ENCODE results near the gene FSIP2. TPM values are rescaled to one million over a fixed set of nuclear protein-coding genes. Genes with fewer than 3 reads are reported as not detected.

The FSIP2 gene
- total RNA-seq, 1 experiment from 2014 or later, result 2.2 TPM

GRCh38 chr2:185823773-185824172 lies 85.2 kb downstream of the FSIP2 start:
- Mint-ChIP-seq H3K27ac (no peak overlapping the region), H3K4me3 (no peak overlapping the region), H3K27me3 (ENCODE audit: low read depth) (no peaks in the 10 kb centered on the region), H3K36me3 (no peaks in the 10 kb centered on the region), H3K9me3 (no peaks in the 10 kb centered on the region; the same call in 1 of the 2 replicates), H3K4me1 (no peaks in the 10 kb centered on the region)
- ChIA-PET CTCF (no interaction called here), POLR2A (no interaction called here)
- DNase-seq (ENCODE audit: low spot score), result no peak
- TF ChIP-seq FOXJ3 (CRISPR knock-in tag; IDR thresholded peaks at IDR 0.05; ENCODE audit: borderline replicate concordance), result no peak
- no peak for TF ChIP-seq SP1 (CRISPR knock-in tag; conservative IDR thresholded peaks at IDR 0.05)
- TF ChIP-seq, protein P1, sequence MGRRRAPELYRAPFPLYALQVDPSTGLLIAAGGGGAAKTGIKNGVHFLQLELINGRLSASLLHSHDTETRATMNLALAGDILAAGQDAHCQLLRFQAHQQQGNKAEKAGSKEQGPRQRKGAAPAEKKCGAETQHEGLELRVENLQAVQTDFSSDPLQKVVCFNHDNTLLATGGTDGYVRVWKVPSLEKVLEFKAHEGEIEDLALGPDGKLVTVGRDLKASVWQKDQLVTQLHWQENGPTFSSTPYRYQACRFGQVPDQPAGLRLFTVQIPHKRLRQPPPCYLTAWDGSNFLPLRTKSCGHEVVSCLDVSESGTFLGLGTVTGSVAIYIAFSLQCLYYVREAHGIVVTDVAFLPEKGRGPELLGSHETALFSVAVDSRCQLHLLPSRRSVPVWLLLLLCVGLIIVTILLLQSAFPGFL (CRISPR knock-in tag; IDR thresholded peaks at IDR 0.05; ENCODE audit: borderline replicate concordance), result no peak
- TF ChIP-seq, protein P2, sequence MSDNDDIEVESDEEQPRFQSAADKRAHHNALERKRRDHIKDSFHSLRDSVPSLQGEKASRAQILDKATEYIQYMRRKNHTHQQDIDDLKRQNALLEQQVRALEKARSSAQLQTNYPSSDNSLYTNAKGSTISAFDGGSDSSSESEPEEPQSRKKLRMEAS (CRISPR knock-in tag; IDR thresholded peaks at IDR 0.05), result no peak
- TF ChIP-seq, protein P3, sequence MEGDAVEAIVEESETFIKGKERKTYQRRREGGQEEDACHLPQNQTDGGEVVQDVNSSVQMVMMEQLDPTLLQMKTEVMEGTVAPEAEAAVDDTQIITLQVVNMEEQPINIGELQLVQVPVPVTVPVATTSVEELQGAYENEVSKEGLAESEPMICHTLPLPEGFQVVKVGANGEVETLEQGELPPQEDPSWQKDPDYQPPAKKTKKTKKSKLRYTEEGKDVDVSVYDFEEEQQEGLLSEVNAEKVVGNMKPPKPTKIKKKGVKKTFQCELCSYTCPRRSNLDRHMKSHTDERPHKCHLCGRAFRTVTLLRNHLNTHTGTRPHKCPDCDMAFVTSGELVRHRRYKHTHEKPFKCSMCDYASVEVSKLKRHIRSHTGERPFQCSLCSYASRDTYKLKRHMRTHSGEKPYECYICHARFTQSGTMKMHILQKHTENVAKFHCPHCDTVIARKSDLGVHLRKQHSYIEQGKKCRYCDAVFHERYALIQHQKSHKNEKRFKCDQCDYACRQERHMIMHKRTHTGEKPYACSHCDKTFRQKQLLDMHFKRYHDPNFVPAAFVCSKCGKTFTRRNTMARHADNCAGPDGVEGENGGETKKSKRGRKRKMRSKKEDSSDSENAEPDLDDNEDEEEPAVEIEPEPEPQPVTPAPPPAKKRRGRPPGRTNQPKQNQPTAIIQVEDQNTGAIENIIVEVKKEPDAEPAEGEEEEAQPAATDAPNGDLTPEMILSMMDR (IDR thresholded peaks at IDR 0.05), result no peak
- TF ChIP-seq ZNF219 (CRISPR knock-in tag; IDR thresholded peaks at IDR 0.05; ENCODE audit: borderline replicate concordance), result no peak
- TF ChIP-seq ZNF232 (CRISPR knock-in tag; IDR thresholded peaks at IDR 0.05), result no peak
- no peak for TF ChIP-seq GRHL2 (CRISPR knock-in tag; IDR thresholded peaks at IDR 0.05; ENCODE audit: insufficient replicate concordance, severe bottlenecking)
- TF ChIP-seq ETV6 (CRISPR knock-in tag; IDR thresholded peaks at IDR 0.05), result no peak
- no peak for TF ChIP-seq TCF7 (CRISPR knock-in tag; IDR thresholded peaks at IDR 0.05; ENCODE audit: low read depth)
- TF ChIP-seq USF1 (CRISPR knock-in tag; IDR thresholded peaks at IDR 0.05), result no peak
- TF ChIP-seq TEAD1 (CRISPR knock-in tag; IDR thresholded peaks at IDR 0.05), result no peak
- no peak for TF ChIP-seq ZNF671 (CRISPR knock-in tag; IDR thresholded peaks at IDR 0.05)
- no peak for TF ChIP-seq E2F1 (CRISPR knock-in tag; IDR thresholded peaks at IDR 0.05)
- no peak for ATAC-seq

DNA sequence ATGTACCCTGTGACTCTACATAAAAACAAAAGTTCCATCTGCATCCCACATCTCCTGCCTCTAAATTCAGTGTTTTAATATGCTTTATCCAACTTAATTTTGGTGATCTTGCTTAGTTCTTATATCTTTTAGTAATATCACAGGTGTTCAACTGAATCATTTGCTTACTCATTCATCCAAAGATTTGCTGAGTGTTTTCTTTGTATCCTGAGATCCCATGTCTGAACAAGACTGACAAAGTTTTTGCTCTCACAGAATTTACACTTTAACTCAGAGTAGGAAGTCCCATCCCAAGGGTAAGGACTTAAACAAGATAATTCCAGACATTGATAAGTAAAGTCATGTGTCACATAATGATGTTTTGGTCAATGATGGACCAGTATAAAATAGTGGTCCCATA lies 87.0 kb downstream of the FSIP2 start:
- Mint-ChIP-seq H3K36me3 (no peaks in the 10 kb centered on the region), H3K4me3 (no peak overlapping the region), H3K4me1 (peaks cover 6% of the 10 kb centered on the region), H3K9me3 (no peaks in the 10 kb centered on the region), H3K27me3 (ENCODE audit: low read depth) (no peaks in the 10 kb centered on the region), H3K27ac (no peak overlapping the region)
- ChIA-PET POLR2A (no interaction called here), CTCF (no interaction called here)
- DNase-seq (ENCODE audit: low spot score) (no peak), ATAC-seq (no peak)
- TF ChIP-seq ZNF425 (CRISPR knock-in tag; conservative IDR thresholded peaks at IDR 0.05) (no peak), ZNF219 (CRISPR knock-in tag; IDR thresholded peaks at IDR 0.05; ENCODE audit: borderline replicate concordance) (no peak), NFYB (CRISPR knock-in tag; conservative IDR thresholded peaks at IDR 0.05; ENCODE audit: low read depth) (no peak), RORB (CRISPR knock-in tag; IDR thresholded peaks at IDR 0.05) (no peak), GABPB1 (CRISPR knock-in tag; IDR thresholded peaks at IDR 0.05) (no peak), CDX4 (CRISPR knock-in tag; IDR thresholded peaks at IDR 0.05; ENCODE audit: borderline replicate concordance) (no peak), SP1 (CRISPR knock-in tag; conservative IDR thresholded peaks at IDR 0.05) (no peak)
- TF ChIP-seq, protein P4, sequence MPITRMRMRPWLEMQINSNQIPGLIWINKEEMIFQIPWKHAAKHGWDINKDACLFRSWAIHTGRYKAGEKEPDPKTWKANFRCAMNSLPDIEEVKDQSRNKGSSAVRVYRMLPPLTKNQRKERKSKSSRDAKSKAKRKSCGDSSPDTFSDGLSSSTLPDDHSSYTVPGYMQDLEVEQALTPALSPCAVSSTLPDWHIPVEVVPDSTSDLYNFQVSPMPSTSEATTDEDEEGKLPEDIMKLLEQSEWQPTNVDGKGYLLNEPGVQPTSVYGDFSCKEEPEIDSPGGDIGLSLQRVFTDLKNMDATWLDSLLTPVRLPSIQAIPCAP (CRISPR knock-in tag; IDR thresholded peaks at IDR 0.05), result no peak
- TF ChIP-seq, protein P5, sequence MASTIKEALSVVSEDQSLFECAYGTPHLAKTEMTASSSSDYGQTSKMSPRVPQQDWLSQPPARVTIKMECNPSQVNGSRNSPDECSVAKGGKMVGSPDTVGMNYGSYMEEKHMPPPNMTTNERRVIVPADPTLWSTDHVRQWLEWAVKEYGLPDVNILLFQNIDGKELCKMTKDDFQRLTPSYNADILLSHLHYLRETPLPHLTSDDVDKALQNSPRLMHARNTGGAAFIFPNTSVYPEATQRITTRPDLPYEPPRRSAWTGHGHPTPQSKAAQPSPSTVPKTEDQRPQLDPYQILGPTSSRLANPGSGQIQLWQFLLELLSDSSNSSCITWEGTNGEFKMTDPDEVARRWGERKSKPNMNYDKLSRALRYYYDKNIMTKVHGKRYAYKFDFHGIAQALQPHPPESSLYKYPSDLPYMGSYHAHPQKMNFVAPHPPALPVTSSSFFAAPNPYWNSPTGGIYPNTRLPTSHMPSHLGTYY (CRISPR knock-in tag; IDR thresholded peaks at IDR 0.05), result no peak
- TF ChIP-seq, protein P6, sequence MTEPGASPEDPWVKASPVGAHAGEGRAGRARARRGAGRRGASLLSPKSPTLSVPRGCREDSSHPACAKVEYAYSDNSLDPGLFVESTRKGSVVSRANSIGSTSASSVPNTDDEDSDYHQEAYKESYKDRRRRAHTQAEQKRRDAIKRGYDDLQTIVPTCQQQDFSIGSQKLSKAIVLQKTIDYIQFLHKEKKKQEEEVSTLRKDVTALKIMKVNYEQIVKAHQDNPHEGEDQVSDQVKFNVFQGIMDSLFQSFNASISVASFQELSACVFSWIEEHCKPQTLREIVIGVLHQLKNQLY (CRISPR knock-in tag; IDR thresholded peaks at IDR 0.05), result no peak
- TF ChIP-seq, protein P7, sequence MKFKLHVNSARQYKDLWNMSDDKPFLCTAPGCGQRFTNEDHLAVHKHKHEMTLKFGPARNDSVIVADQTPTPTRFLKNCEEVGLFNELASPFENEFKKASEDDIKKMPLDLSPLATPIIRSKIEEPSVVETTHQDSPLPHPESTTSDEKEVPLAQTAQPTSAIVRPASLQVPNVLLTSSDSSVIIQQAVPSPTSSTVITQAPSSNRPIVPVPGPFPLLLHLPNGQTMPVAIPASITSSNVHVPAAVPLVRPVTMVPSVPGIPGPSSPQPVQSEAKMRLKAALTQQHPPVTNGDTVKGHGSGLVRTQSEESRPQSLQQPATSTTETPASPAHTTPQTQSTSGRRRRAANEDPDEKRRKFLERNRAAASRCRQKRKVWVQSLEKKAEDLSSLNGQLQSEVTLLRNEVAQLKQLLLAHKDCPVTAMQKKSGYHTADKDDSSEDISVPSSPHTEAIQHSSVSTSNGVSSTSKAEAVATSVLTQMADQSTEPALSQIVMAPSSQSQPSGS (CRISPR knock-in tag; IDR thresholded peaks at IDR 0.05; ENCODE audit: borderline replicate concordance, low read depth), result no peak
